ENCODE data around the gene INPP4B. TPM values are rescaled to one million over a fixed set of nuclear protein-coding genes. Genes with fewer than 3 reads are reported as not detected.
"Not testable (repeated sequence)": the region's sequence is repeated elsewhere in the genome, so short reads cannot be mapped to it uniquely, and the experiment has no call there.

Gene INPP4B
- polyA plus RNA-seq, 1 experiment: 5.1 TPM

DNA sequence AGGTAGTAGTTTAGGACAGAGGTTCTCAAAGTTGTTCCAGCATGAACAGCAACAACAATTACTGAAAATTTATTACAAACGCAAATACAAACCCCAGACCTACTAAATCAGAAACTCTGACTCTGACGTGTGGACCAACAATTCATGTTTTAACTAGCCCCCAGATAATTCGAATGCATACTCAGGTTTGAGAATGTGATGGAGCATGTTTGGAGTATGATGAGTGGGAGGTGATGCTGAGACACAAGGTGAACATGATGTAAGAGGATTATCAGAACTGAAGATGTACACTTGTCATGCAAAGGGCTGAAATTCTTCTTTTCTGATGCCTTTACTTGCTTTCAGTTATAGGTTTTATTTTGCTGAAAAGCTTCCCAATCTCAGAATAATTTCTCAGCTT, 323.0 kb downstream of the INPP4B start:
- Histone ChIP-seq H3K27me3 (ENCODE audit: control insufficient read depth, insufficient read depth, low read length) (no peaks in the 10 kb centered on the region), H3K4me3 (ENCODE audit: low read depth, low read length) (no peak overlapping the region), H3K27ac (ENCODE audit: low read depth, low read length) (no peak overlapping the region), H3K9me3 (ENCODE audit: control insufficient read depth, insufficient read depth, low read length) (no peaks in the 10 kb centered on the region)
- TF ChIP-seq, protein P1, sequence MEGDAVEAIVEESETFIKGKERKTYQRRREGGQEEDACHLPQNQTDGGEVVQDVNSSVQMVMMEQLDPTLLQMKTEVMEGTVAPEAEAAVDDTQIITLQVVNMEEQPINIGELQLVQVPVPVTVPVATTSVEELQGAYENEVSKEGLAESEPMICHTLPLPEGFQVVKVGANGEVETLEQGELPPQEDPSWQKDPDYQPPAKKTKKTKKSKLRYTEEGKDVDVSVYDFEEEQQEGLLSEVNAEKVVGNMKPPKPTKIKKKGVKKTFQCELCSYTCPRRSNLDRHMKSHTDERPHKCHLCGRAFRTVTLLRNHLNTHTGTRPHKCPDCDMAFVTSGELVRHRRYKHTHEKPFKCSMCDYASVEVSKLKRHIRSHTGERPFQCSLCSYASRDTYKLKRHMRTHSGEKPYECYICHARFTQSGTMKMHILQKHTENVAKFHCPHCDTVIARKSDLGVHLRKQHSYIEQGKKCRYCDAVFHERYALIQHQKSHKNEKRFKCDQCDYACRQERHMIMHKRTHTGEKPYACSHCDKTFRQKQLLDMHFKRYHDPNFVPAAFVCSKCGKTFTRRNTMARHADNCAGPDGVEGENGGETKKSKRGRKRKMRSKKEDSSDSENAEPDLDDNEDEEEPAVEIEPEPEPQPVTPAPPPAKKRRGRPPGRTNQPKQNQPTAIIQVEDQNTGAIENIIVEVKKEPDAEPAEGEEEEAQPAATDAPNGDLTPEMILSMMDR (IDR thresholded peaks at IDR 0.05; ENCODE audit: low read depth, low read length): no peak
- POLR2A ChIA-PET: no interaction called here
- CTCF ChIA-PET: no interaction called here
- DNase-seq (ENCODE audit: low read depth, low spot score): no peak

DNA sequence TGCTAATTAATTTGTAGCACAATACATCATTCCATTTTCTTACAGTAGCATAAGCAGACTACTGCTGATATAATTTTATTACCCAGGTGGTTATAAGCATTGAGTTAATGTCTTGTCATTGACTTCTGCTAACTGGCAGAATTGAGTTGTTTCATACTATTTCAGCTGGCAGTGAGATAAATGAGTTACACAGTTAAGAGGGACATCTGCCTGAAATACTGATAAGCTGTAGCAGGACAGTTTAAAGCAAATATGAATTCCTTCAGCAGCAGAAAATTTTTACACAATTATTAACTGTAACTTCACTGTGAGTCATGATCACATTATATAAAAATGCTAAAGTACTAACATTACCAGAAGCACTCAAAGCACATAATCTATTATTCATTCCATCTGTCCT, 326.8 kb downstream of the INPP4B start:
- CTCF ChIA-PET: no interaction called here
- TF ChIP-seq, protein P1 (IDR thresholded peaks at IDR 0.05; ENCODE audit: low read depth, low read length): no peak

DNA sequence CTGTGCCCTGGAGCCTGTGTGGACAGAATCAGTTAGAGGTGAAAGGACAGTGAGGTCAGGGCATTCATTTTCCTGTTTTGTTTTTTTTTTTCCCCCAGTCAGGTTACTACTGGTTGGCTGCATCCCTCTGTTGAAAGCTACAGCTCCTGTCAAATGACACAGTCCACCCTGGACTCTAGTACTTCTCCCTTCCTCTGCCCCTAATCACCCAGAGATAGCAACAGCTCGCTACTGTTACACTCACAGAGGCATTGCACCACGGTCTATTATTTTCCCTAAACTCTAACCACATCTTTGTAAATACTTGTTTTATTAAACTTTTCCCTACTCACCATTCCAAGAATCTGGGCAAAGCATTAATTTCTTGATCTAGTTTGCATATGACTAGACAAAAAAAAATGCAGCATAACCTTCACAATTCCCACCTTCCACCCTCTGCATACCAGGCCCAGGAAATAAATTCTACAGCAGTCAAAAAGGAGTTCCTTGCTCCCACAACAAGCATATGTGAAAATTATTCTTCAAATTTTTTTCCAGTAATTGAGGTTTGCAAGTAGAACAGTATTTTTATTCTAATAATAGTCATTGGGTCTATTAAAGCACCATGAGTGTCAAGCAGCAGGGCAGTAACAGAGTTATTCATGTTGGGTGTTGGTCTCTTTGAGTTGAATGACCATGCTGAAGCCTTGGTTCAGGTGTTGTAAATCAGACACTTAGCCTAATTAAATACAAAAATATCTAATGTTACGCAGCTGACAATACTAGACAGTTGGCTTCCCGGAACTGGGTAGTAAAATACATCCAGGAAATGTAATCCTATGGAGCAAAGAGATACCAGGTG, 329.2 kb downstream of the INPP4B start:
- Histone ChIP-seq H3K27ac (ENCODE audit: low read depth, low read length) (no peak overlapping the region), H3K27me3 (ENCODE audit: control insufficient read depth, insufficient read depth, low read length) (no peaks in the 10 kb centered on the region), H3K4me3 (ENCODE audit: low read depth, low read length) (no peak overlapping the region), H3K9me3 (ENCODE audit: control insufficient read depth, insufficient read depth, low read length) (no peaks in the 10 kb centered on the region)
- no peak for DNase-seq (ENCODE audit: low read depth, low spot score)
- POLR2A ChIA-PET: no interaction called here
- TF ChIP-seq, protein P1 (IDR thresholded peaks at IDR 0.05; ENCODE audit: low read depth, low read length): no peak
- CTCF ChIA-PET: no interaction called here

More for the DNA sequence above, 326.8 kb downstream of the INPP4B start:
- Histone ChIP-seq H3K27ac (ENCODE audit: low read depth, low read length) (no peak overlapping the region), H3K9me3 (ENCODE audit: control insufficient read depth, insufficient read depth, low read length) (no peaks in the 10 kb centered on the region), H3K4me3 (ENCODE audit: low read depth, low read length) (no peak overlapping the region), H3K27me3 (ENCODE audit: control insufficient read depth, insufficient read depth, low read length) (no peaks in the 10 kb centered on the region)
- POLR2A ChIA-PET: no interaction called here
- DNase-seq (ENCODE audit: low read depth, low spot score): no peak

DNA sequence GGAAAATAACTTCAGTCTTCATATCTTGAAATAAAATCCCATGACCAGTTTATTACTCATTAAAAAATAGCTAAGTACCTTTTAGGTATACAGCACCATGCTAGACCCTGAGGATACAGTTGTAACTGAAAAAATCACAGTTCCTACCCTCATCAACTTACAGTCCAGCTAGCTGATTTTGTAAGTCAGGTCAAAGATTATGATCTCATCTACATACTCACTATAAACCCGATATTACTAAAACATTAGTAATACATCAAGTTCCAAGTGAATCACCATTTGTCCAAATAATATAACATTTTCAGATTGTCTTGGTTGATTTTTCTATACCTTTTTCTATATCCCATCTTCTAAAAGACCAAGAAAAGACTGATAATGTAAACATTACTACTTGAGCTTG, 333.9 kb downstream of the INPP4B start:
- Histone ChIP-seq H3K27me3 (ENCODE audit: control insufficient read depth, insufficient read depth, low read length) (no peaks in the 10 kb centered on the region), H3K4me3 (ENCODE audit: low read depth, low read length) (no peak overlapping the region), H3K9me3 (ENCODE audit: control insufficient read depth, insufficient read depth, low read length) (no peaks in the 10 kb centered on the region), H3K27ac (ENCODE audit: low read depth, low read length) (no peak overlapping the region)
- POLR2A ChIA-PET: no interaction called here
- CTCF ChIA-PET: interaction anchor here (1.2 kb wide), 1 partner anchor 14 kb away, joined by 3 read pairs; no protein-coding TSS in a partner anchor
- DNase-seq (ENCODE audit: low read depth, low spot score): no peak
- TF ChIP-seq, protein P1 (IDR thresholded peaks at IDR 0.05; ENCODE audit: low read depth, low read length): no peak

DNA sequence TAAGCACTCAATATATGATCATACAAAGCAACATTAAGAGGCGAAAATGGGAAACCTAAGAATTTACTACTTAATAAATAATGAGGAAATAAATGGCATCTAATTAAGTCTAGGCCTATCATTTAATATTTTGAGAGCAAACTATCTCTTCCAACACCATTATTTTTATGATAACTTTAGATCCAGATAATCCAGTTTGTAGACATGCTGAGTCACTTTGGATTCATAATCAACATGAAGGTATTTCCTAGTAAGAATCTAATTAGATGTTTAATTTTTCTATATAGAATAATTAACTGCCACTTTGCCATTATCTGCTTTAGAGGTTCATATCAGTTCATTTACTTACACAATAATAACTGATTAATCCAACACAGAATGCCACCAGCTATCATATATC, 336.2 kb downstream of the INPP4B start:
- Histone ChIP-seq H3K27ac (ENCODE audit: low read depth, low read length) (no peak overlapping the region), H3K9me3 (ENCODE audit: control insufficient read depth, insufficient read depth, low read length) (no peaks in the 10 kb centered on the region), H3K4me3 (ENCODE audit: low read depth, low read length) (no peak overlapping the region), H3K27me3 (ENCODE audit: control insufficient read depth, insufficient read depth, low read length) (no peaks in the 10 kb centered on the region)
- DNase-seq (ENCODE audit: low read depth, low spot score): no peak
- TF ChIP-seq, protein P1 (IDR thresholded peaks at IDR 0.05; ENCODE audit: low read depth, low read length): no peak
- POLR2A ChIA-PET: no interaction called here
- CTCF ChIA-PET: no interaction called here

DNA sequence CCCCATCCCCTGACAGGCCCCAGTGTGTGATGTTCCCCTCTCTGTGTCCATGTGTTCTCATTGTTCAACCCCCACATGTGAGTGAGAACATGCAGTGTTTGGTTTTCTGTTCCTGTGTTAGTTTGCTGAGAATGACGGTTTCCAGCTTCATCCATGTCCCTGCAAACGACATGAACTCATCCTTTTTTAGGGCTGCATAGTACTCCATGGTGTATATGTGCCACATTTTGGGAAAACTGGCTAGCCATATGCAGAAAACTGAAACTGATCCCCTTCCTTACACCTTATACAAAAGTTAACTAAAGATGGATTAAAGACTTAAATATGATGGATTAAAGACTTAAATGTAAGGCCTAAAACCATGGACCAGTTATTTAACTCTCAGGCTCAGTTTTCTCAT, 336.7 kb downstream of the INPP4B start:
- H3K27ac ChIP-seq (ENCODE audit: low read depth, low read length); DNase-seq (ENCODE audit: low read depth, low spot score); H3K4me3 ChIP-seq (ENCODE audit: low read depth, low read length); H3K27me3 ChIP-seq (ENCODE audit: control insufficient read depth, insufficient read depth, low read length); POLR2A ChIA-PET; H3K9me3 ChIP-seq (ENCODE audit: control insufficient read depth, insufficient read depth, low read length); CTCF ChIA-PET: not testable (repeated sequence)

All from AG04450 (cell line).